GM15510 (cell line): ENCODE measurements around the gene TMEM147.

Source experiments
- POLR2A ChIP-seq: IDR thresholded peaks from 3 replicates; pipeline ENCODE4 v1.6.1; 2011; ENCODE audit warnings: borderline replicate concordance; ENCODE audit not compliant: insufficient read length; ENCODE audit errors: extremely low read depth

TMEM147 gene

GRCh38 chr19:35549174-35549788 is 3.9 kb downstream of the TMEM147 start:
- no peak for TF ChIP-seq POLR2A

- no peak for TF ChIP-seq POLR2A
Observed at GRCh38 chr19:35549879-35550523, 4.6 kb downstream of the TMEM147 start.

- no peak for TF ChIP-seq POLR2A
Observed at GRCh38 chr19:35551091-35551810, 5.8 kb downstream of the TMEM147 start.

- no peak for TF ChIP-seq POLR2A
Observed at GRCh38 chr19:35552534-35553384, 7.3 kb downstream of the TMEM147 start.

GRCh38 chr19:35553385-35554000 is 8.1 kb downstream of the TMEM147 start:
- no peak for TF ChIP-seq POLR2A

- TF ChIP-seq POLR2A = no peak
Observed at GRCh38 chr19:35554076-35554475, 8.7 kb downstream of the TMEM147 start.

GRCh38 chr19:35555301-35556005 is 10.0 kb downstream of the TMEM147 start:
- TF ChIP-seq POLR2A = no peak

- TF ChIP-seq POLR2A = no peak
Observed at GRCh38 chr19:35556025-35556590, 10.7 kb downstream of the TMEM147 start.

- TF ChIP-seq POLR2A = no peak
Observed at GRCh38 chr19:35556846-35557538, 11.6 kb downstream of the TMEM147 start.

GRCh38 chr19:35557539-35558399 is 12.3 kb downstream of the TMEM147 start:
- no peak for TF ChIP-seq POLR2A

- TF ChIP-seq POLR2A = no peak
Observed at GRCh38 chr19:35558400-35559280, 13.2 kb downstream of the TMEM147 start.
